ENCODE data around the gene GRAMD4.

DNA sequence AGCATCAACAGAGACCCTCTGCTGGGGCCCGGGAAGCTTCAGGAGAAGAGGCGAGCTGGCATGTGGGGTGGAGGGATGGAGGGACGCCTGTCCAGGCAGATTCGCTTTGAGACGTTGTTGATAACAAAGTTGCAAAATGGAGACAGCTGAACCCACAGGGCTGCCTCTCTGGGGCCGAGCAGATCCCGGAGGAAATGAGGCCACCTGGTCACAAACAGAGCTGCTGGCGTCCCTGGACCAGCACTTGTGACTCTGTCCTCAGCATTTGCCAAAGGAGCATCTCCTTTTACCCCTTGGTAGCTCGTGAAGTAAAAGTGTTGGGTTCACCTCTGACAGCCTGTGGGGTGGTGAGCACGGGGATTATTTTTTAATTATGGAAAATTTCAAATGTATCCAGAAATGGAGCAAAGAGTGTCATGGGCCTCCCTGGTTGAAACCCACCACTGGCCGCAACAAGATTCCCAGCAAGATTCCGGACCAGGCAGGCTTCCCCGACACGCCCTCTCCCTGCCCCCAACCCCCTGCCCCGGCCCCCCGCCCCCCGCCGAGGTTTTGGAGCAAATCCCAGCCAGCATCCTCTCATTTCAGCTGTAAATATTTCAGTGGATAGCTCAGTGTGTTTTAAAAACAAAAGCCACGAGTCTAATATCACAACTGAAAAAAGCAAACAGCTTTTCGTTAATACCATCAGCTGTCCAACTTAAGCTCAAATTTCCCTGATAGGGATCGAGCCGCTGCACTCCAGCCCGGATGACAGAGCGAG is 20.3 kb downstream of the GRAMD4 start:
- TF ChIP-seq, protein P1, sequence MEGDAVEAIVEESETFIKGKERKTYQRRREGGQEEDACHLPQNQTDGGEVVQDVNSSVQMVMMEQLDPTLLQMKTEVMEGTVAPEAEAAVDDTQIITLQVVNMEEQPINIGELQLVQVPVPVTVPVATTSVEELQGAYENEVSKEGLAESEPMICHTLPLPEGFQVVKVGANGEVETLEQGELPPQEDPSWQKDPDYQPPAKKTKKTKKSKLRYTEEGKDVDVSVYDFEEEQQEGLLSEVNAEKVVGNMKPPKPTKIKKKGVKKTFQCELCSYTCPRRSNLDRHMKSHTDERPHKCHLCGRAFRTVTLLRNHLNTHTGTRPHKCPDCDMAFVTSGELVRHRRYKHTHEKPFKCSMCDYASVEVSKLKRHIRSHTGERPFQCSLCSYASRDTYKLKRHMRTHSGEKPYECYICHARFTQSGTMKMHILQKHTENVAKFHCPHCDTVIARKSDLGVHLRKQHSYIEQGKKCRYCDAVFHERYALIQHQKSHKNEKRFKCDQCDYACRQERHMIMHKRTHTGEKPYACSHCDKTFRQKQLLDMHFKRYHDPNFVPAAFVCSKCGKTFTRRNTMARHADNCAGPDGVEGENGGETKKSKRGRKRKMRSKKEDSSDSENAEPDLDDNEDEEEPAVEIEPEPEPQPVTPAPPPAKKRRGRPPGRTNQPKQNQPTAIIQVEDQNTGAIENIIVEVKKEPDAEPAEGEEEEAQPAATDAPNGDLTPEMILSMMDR (conservative IDR thresholded peaks at IDR 0.05) = no peak
- no peak for TF ChIP-seq EZH2 (IDR thresholded peaks at IDR 0.05; ENCODE audit: low read depth)
